ENCODE results near the gene RBMS3. TPM values are rescaled to one million over a fixed set of nuclear protein-coding genes. Genes with fewer than 3 reads are reported as not detected.

Gene RBMS3
- total RNA-seq, 1 donor from 2014 or later, result 3.8 TPM

DNA sequence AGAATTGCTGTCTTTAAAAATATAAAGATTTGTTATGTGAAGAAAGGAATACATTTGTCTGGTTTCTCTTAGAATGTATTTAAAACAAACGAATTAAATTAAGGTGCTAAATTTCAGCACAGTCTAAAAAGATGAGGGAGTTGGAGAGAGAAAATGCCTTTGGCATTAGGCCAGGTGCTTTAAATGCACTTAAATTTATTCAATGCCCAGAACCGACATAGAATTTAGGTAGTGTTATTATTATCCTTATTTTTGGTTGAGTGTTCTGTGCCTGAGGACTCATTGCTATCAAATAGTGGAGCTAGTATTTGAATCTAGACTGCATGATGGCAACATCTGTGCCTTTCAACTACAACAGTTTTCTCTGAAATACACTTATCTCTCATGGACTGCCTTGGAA is 287.5 kb downstream of the RBMS3 start:
- H3K4me3 Mint-ChIP-seq (ENCODE audit: low read depth), result no peak overlapping the region
- H3K4me1 Mint-ChIP-seq (ENCODE audit: low read depth), result peaks cover 10% of the 10 kb centered on the region
- H3K27ac Mint-ChIP-seq, result no peak overlapping the region
- TF ChIP-seq, protein P1, sequence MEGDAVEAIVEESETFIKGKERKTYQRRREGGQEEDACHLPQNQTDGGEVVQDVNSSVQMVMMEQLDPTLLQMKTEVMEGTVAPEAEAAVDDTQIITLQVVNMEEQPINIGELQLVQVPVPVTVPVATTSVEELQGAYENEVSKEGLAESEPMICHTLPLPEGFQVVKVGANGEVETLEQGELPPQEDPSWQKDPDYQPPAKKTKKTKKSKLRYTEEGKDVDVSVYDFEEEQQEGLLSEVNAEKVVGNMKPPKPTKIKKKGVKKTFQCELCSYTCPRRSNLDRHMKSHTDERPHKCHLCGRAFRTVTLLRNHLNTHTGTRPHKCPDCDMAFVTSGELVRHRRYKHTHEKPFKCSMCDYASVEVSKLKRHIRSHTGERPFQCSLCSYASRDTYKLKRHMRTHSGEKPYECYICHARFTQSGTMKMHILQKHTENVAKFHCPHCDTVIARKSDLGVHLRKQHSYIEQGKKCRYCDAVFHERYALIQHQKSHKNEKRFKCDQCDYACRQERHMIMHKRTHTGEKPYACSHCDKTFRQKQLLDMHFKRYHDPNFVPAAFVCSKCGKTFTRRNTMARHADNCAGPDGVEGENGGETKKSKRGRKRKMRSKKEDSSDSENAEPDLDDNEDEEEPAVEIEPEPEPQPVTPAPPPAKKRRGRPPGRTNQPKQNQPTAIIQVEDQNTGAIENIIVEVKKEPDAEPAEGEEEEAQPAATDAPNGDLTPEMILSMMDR (IDR thresholded peaks at IDR 0.05; ENCODE audit: unreplicated experiment), result no peak
- H3K9me3 Mint-ChIP-seq (ENCODE audit: low read depth), result peaks cover 13% of the 10 kb centered on the region
- no peaks in the 10 kb centered on the region for H3K36me3 Mint-ChIP-seq (ENCODE audit: insufficient read depth)
- no peaks in the 10 kb centered on the region for H3K27me3 Mint-ChIP-seq
- no peak for DNase-seq (ENCODE audit: low spot score, unreplicated experiment)

DNA sequence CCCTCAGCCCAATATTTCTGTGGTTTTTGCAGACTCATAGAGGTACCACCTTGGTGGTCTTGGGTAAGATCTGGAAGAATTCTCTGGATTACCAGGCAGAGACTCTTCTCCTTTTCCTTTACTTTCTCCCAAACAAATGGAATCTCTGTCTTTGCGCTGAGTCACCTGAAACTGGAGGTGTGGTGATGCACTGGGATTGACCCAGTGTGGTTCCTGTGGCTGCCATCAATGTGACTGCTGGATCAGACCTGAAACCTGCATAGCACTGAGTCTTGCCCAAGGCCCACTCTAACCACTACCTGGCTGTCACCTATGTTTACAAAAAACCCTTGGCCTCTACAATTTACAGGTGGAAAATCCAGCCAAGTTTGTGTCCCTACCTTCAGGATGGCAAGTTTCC is 295.3 kb downstream of the RBMS3 start:
- no peak overlapping the region for H3K4me3 Mint-ChIP-seq (ENCODE audit: low read depth)
- H3K4me1 Mint-ChIP-seq (ENCODE audit: low read depth), result no peaks in the 10 kb centered on the region
- H3K36me3 Mint-ChIP-seq (ENCODE audit: insufficient read depth), result no peaks in the 10 kb centered on the region
- no peak for DNase-seq (ENCODE audit: low spot score, unreplicated experiment)
- TF ChIP-seq, protein P1 (IDR thresholded peaks at IDR 0.05; ENCODE audit: unreplicated experiment), result no peak
- H3K27ac Mint-ChIP-seq, result no peak overlapping the region
- H3K27me3 Mint-ChIP-seq, result no peaks in the 10 kb centered on the region
- H3K9me3 Mint-ChIP-seq (ENCODE audit: low read depth), result peaks cover 12% of the 10 kb centered on the region

DNA sequence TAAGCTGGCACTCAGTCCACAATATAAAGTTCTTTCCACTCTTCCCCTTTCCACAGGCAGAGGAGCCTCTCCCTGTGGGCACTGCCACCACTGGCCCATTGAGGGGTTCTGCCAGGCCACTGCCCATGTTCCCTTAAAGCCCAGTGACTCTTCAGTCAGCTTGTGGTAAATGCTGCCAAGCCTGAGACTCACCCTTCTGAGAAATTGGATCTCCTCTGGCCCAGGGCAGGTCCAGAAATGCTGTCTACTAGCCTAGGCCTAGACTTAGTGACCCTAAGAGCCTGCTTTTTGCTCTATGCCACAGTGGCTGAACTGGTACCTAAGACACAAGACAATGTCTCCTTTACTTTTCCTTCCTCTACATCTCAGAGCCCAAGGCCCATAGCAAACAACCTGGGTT is 295.8 kb downstream of the RBMS3 start:
- TF ChIP-seq, protein P1 (IDR thresholded peaks at IDR 0.05; ENCODE audit: unreplicated experiment), result no peak
- Mint-ChIP-seq H3K9me3 (ENCODE audit: low read depth) (peaks cover 10% of the 10 kb centered on the region), H3K36me3 (ENCODE audit: insufficient read depth) (no peaks in the 10 kb centered on the region), H3K27ac (no peak overlapping the region), H3K4me3 (ENCODE audit: low read depth) (no peak overlapping the region), H3K4me1 (ENCODE audit: low read depth) (no peaks in the 10 kb centered on the region), H3K27me3 (no peaks in the 10 kb centered on the region)
- no peak for DNase-seq (ENCODE audit: low spot score, unreplicated experiment)

DNA sequence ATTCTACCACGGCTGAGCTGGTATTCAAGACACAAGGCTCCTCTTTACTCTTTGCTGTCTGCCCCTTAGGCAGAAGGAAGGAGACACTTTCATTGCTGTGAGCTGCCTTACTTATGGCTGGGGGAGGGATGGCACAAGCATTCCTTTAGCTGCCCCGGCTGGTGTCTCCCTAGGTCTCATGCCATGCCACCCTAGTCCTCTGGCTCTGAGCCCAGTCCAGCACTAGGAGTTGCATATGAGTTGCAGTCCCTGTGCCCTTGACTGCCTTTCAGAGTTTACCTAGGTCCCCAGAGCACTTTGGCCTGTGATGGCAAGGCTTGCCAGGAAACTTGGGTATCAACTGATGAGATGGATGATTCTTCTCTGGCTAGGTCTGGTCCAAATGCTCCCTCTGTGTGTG is 296.4 kb downstream of the RBMS3 start:
- Mint-ChIP-seq H3K4me1 (ENCODE audit: low read depth) (no peaks in the 10 kb centered on the region), H3K36me3 (ENCODE audit: insufficient read depth) (no peaks in the 10 kb centered on the region), H3K27ac (no peak overlapping the region), H3K4me3 (ENCODE audit: low read depth) (no peak overlapping the region), H3K9me3 (ENCODE audit: low read depth) (peaks cover 6% of the 10 kb centered on the region), H3K27me3 (no peaks in the 10 kb centered on the region)
- TF ChIP-seq, protein P1 (IDR thresholded peaks at IDR 0.05; ENCODE audit: unreplicated experiment), result no peak
- DNase-seq (ENCODE audit: low spot score, unreplicated experiment), result no peak

DNA sequence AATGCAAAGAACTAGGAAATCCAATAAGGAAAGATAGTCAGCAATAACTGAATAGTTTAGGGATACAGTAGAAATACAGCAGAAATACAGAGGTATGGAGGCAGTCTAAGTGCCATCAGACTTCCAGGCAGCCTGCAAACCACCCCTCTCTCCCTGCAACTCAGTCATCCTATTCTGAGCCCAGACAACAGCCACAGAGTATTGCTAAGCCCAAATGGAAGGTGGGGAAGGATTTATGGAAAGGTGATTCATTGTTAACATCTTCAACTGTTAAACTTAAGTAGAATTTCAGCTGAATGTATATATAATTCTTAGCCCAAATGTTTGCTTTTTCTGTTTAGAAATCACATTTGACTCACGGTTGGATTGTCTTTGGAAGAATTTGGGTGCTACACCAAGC is 300.4 kb downstream of the RBMS3 start:
- H3K4me3 Mint-ChIP-seq (ENCODE audit: low read depth), result no peak overlapping the region

More for the DNA sequence above, 300.4 kb downstream of the RBMS3 start:
- DNase-seq (ENCODE audit: low spot score, unreplicated experiment), result no peak
- Mint-ChIP-seq H3K36me3 (ENCODE audit: insufficient read depth) (no peaks in the 10 kb centered on the region), H3K9me3 (ENCODE audit: low read depth) (no peaks in the 10 kb centered on the region), H3K4me1 (ENCODE audit: low read depth) (no peaks in the 10 kb centered on the region), H3K27me3 (no peaks in the 10 kb centered on the region), H3K27ac (no peak overlapping the region)
- TF ChIP-seq, protein P1 (IDR thresholded peaks at IDR 0.05; ENCODE audit: unreplicated experiment), result no peak
